Fibroblast of lung (primary cell): ENCODE results near the gene HMCN2. TPM values are rescaled to one million over a fixed set of nuclear protein-coding genes. Genes with fewer than 3 reads are reported as not detected.

Experiments used
- DNase-seq, 2 donors: peaks; one replicate each; pipeline versions ENCODE4 v3.0.0 to v3.0.0-alpha.2; 2010; ENCODE audit warnings: low read depth in 2 of 2
- H2AFZ ChIP-seq: 2 replicates; pipeline ENCODE4 v1.5.1; 2012; ENCODE audit warnings: low read length, control low read depth, inconsistent platforms
- H3K27ac ChIP-seq: 2 replicates; pipeline ENCODE4 v1.5.1; 2011; ENCODE audit warnings: low read length, control low read depth; ENCODE audit not compliant: insufficient read depth
- H3K27me3 ChIP-seq: 2 replicates; pipeline ENCODE4 v1.5.1; 2011; ENCODE audit warnings: mild to moderate bottlenecking, low read length; ENCODE audit not compliant: control insufficient read depth, insufficient read depth
- H3K36me3 ChIP-seq: 2 replicates; pipeline ENCODE4 v1.5.1; 2011; ENCODE audit warnings: low read length; ENCODE audit not compliant: control insufficient read depth, insufficient read depth
- H3K4me1 ChIP-seq: 2 replicates; pipeline ENCODE4 v1.5.1; 2011; ENCODE audit warnings: low read length; ENCODE audit not compliant: control insufficient read depth, insufficient read depth; ENCODE audit errors: extremely low read depth
- H3K4me2 ChIP-seq: 2 replicates; pipeline ENCODE4 v1.5.1; 2011; ENCODE audit warnings: low read length, control low read depth; ENCODE audit not compliant: insufficient read depth; ENCODE audit errors: extremely low read depth
- H3K4me3 ChIP-seq, 4 experiments: fragments of 200-600 bp in 1 of 4; sonication (generic) in 1 of 4; replicated peaks in 1 of 4; 2 replicates each; pipeline ENCODE4 v1.5.1; 2011 to 2016; ENCODE audit warnings: low read length in 4 of 4, low read depth in 3 of 4, mild to moderate bottlenecking in 3 of 4, control low read depth in 2 of 4, inconsistent platforms in 1 of 4, mixed read lengths in 1 of 4; ENCODE audit not compliant: insufficient read depth in 1 of 4; ENCODE audit errors: control extremely low read depth in 1 of 4
- H3K79me2 ChIP-seq: 2 replicates; pipeline ENCODE4 v1.5.1; 2012; ENCODE audit warnings: mild to moderate bottlenecking, low read length, inconsistent platforms; ENCODE audit not compliant: control insufficient read depth, insufficient read depth
- H3K9ac ChIP-seq: 2 replicates; pipeline ENCODE4 v1.5.1; 2011; ENCODE audit warnings: mild to moderate bottlenecking, low read length, control low read depth; ENCODE audit not compliant: insufficient read depth
- H3K9me3 ChIP-seq: 2 replicates; pipeline ENCODE4 v1.5.1; 2012; ENCODE audit warnings: low read depth, low read length; ENCODE audit not compliant: control insufficient read depth, insufficient read depth
- H4K20me1 ChIP-seq: 2 replicates; pipeline ENCODE4 v1.5.1; 2011; ENCODE audit warnings: low read length; ENCODE audit not compliant: control insufficient read depth, insufficient read depth; ENCODE audit errors: extremely low read depth
- EZH2 ChIP-seq: IDR thresholded peaks from 2 replicates; pipeline ENCODE4 v1.5.1; 2012; ENCODE audit warnings: low read length, control low read depth, mild to moderate bottlenecking; ENCODE audit errors: missing control alignments
- polyA plus RNA-seq, 2 donors: library from polyadenylated mRNA; depleted of rRNA in 1 of 2; stranded (reverse) in 1 of 2; unstranded in 1 of 2; fragments of >200 nt; gene quantifications; 2 replicates each; pipeline ENCODE4 v1.2.1, GENCODE V29; 2011 to 2012; ENCODE audit warnings: missing spikeins in 1 of 2
- total RNA-seq: library from RNA; depleted of rRNA; stranded (reverse); fragments of >200 nt; gene quantifications from 2 replicates; pipeline ENCODE4 v1.2.1, GENCODE V29; 2014
- TF ChIP-seq, protein P1 (sequence below), 2 donors: IDR thresholded peaks in 1 of 2; conservative IDR thresholded peaks in 1 of 2; 1 replicate in 1 of 2; 2 replicates in 1 of 2; pipeline ENCODE4 v1.5.1; 2011 to 2012; ENCODE audit warnings: low read length in 2 of 2, control low read depth in 1 of 2, inconsistent platforms in 1 of 2, low read depth in 1 of 2, mild to moderate bottlenecking in 1 of 2

Gene HMCN2
- total and polyA plus RNA-seq, 2 donors (not counting 1 experiment from before 2014, with no cell fraction given): under 0.01 TPM; not detected in 1

GRCh38 chr9:130368631-130369103, 103.1 kb downstream of the HMCN2 start:
- TF ChIP-seq, protein P1, sequence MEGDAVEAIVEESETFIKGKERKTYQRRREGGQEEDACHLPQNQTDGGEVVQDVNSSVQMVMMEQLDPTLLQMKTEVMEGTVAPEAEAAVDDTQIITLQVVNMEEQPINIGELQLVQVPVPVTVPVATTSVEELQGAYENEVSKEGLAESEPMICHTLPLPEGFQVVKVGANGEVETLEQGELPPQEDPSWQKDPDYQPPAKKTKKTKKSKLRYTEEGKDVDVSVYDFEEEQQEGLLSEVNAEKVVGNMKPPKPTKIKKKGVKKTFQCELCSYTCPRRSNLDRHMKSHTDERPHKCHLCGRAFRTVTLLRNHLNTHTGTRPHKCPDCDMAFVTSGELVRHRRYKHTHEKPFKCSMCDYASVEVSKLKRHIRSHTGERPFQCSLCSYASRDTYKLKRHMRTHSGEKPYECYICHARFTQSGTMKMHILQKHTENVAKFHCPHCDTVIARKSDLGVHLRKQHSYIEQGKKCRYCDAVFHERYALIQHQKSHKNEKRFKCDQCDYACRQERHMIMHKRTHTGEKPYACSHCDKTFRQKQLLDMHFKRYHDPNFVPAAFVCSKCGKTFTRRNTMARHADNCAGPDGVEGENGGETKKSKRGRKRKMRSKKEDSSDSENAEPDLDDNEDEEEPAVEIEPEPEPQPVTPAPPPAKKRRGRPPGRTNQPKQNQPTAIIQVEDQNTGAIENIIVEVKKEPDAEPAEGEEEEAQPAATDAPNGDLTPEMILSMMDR (conservative IDR thresholded peaks at IDR 0.05 in 1 of 2, IDR thresholded peaks at IDR 0.05 in 1 of 2; ENCODE audit: low read depth in 1 of 2, low read length in 2 of 2): peak in 1 of 2 donors; percentile 21
- no peak for TF ChIP-seq EZH2
- H3K4me2 ChIP-seq: no peak overlapping the region
- H3K4me1 ChIP-seq: no peaks in the 10 kb centered on the region
- H3K36me3 ChIP-seq: no peaks in the 10 kb centered on the region
- peaks cover 4% of the 10 kb centered on the region for H3K27me3 ChIP-seq
- no peaks in the 10 kb centered on the region for H4K20me1 ChIP-seq
- no peak overlapping the region for H3K4me3 ChIP-seq
- H2AFZ ChIP-seq: no peak overlapping the region
- H3K79me2 ChIP-seq: no peaks in the 10 kb centered on the region
- H3K9ac ChIP-seq: no peak overlapping the region
- H3K9me3 ChIP-seq: no peaks in the 10 kb centered on the region
- no peak overlapping the region for H3K27ac ChIP-seq
- DNase-seq: peak in 1 of 2 donors; percentile 21

GRCh38 chr9:130370226-130370625, 104.7 kb downstream of the HMCN2 start:
- Histone ChIP-seq H3K9me3 (no peaks in the 10 kb centered on the region), H4K20me1 (no peaks in the 10 kb centered on the region), H3K9ac (no peak overlapping the region), H3K79me2 (no peaks in the 10 kb centered on the region), H2AFZ (no peak overlapping the region), H3K36me3 (no peaks in the 10 kb centered on the region), H3K4me2 (no peak overlapping the region), H3K4me1 (no peaks in the 10 kb centered on the region), H3K27ac (no peak overlapping the region), H3K27me3 (peaks cover 4% of the 10 kb centered on the region), H3K4me3 (no peak overlapping the region)
- TF ChIP-seq, protein P1 (conservative IDR thresholded peaks at IDR 0.05 in 1 of 2, IDR thresholded peaks at IDR 0.05 in 1 of 2; ENCODE audit: low read depth in 1 of 2, low read length in 2 of 2): no peak
- no peak for TF ChIP-seq EZH2
- DNase-seq: no peak

DNA sequence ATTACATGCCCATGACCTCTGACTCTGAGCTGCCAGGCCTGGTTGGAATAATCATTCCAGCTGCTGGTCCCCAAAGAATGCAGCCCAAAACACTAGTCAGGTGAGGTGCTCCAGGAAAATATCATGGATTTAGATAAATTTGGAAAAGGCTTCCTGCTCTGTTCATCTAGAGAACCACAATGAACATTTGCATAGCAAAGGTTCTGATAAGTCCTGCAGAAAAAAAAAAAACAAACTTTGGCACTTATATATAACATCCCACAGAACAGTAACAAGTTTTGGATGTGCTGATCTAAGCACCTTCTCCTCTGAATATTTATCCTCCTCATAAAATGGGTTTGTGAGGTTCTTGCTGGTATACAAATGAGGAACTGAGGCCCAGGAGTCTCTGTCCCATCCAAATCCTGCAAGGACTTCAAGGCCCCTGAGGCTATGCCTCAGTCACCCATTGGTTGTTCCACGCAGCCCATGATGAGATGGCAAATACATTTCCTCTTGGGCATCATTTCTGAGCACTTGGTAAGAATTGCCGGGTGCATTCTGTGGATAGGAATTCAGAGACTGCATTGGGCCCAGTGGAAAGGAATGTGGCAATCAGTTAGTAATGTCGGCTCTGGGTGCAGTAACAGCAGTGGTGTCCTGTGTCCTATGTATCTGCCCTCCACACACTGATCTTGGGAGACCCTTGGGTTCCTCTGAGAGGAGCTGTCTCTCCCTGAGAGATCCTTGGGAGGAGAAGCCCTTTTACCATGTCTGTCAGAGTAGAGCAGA, 105.8 kb downstream of the HMCN2 start:
- H3K79me2 ChIP-seq: no peaks in the 10 kb centered on the region
- TF ChIP-seq, protein P1 (conservative IDR thresholded peaks at IDR 0.05 in 1 of 2, IDR thresholded peaks at IDR 0.05 in 1 of 2; ENCODE audit: low read depth in 1 of 2, low read length in 2 of 2): no peak
- TF ChIP-seq EZH2: no peak
- no peaks in the 10 kb centered on the region for H3K4me1 ChIP-seq
- no peak overlapping the region for H3K27ac ChIP-seq
- DNase-seq: peak in 1 of 2 donors; percentile 24
- H3K36me3 ChIP-seq: no peaks in the 10 kb centered on the region
- H3K4me2 ChIP-seq: no peak overlapping the region
- H3K27me3 ChIP-seq: peaks cover 4% of the 10 kb centered on the region
- H3K9ac ChIP-seq: no peak overlapping the region
- no peaks in the 10 kb centered on the region for H4K20me1 ChIP-seq
- H2AFZ ChIP-seq: no peak overlapping the region
- no peaks in the 10 kb centered on the region for H3K9me3 ChIP-seq
- H3K4me3 ChIP-seq: no peak overlapping the region
